GM21381 (cell line): ENCODE data around the gene FIBIN.
"Not testable (repeated sequence)": the region's sequence is repeated elsewhere in the genome, so short reads cannot be mapped to it uniquely, and the experiment has no call there.

Source experiments
- ATAC-seq: cut with Tn5 transposase; IDR thresholded peaks from one replicate; pipeline ENCODE4 v1.9.1; 2021; ENCODE audit warnings: mild to moderate bottlenecking, moderate library complexity; ENCODE audit not compliant: unreplicated experiment

FIBIN gene

GRCh38 chr11:26976389-26976788 is 17.5 kb upstream of the FIBIN start:
- no peak for ATAC-seq

- ATAC-seq = not testable (repeated sequence)
Measured at GRCh38 chr11:26977209-26977608, 16.7 kb upstream of the FIBIN start.

- no peak for ATAC-seq
Measured at GRCh38 chr11:26983645-26984044, 10.3 kb upstream of the FIBIN start.

- no peak for ATAC-seq
Measured at GRCh38 chr11:26985470-26985869, 8.4 kb upstream of the FIBIN start.

GRCh38 chr11:26985943-26986342 is 8.0 kb upstream of the FIBIN start:
- ATAC-seq = no peak

- ATAC-seq = no peak
Measured at GRCh38 chr11:26987272-26987671, 6.6 kb upstream of the FIBIN start.

GRCh38 chr11:26987731-26988130 is 6.2 kb upstream of the FIBIN start:
- ATAC-seq = no peak

GRCh38 chr11:26992031-26992541 is 1.8 kb upstream of the FIBIN start:
- ATAC-seq = no peak

- no peak for ATAC-seq
Measured at GRCh38 chr11:26994631-26995095, 751 bp downstream of the FIBIN start.

GRCh38 chr11:26995701-26996460 is 2.0 kb downstream of the FIBIN start:
- ATAC-seq = no peak

GRCh38 chr11:26997378-26997777 is 3.5 kb downstream of the FIBIN start:
- ATAC-seq = no peak

- not testable (repeated sequence) for ATAC-seq
Measured at GRCh38 chr11:27001136-27001730, 7.3 kb downstream of the FIBIN start.

GRCh38 chr11:27002431-27002830 is 8.5 kb downstream of the FIBIN start:
- no peak for ATAC-seq

GRCh38 chr11:27002838-27003237 is 8.9 kb downstream of the FIBIN start:
- no peak for ATAC-seq

GRCh38 chr11:27004103-27004502 is 10.2 kb downstream of the FIBIN start:
- no peak for ATAC-seq

GRCh38 chr11:27008811-27009535 is 15.1 kb downstream of the FIBIN start:
- ATAC-seq = no peak

- ATAC-seq = no peak
Measured at GRCh38 chr11:27011560-27012233, 17.8 kb downstream of the FIBIN start.

- ATAC-seq = no peak
Measured at GRCh38 chr11:27012234-27012921, 18.5 kb downstream of the FIBIN start.

GRCh38 chr11:27013781-27014361 is 20.0 kb downstream of the FIBIN start:
- no peak for ATAC-seq

- ATAC-seq = no peak
Measured at GRCh38 chr11:27018902-27019529, 25.1 kb downstream of the FIBIN start.
